Ovary (tissue), 3 donors: Measurements from ENCODE around the gene FOXP1.

Experiments
- CTCF ChIP-seq, 3 donors: fragments of 450-650 bp in 2 of 3; fragments of 200-600 bp in 1 of 3; IDR thresholded peaks; one replicate each; pipeline versions ENCODE4 v1.5.1 to v1.8.0; 2016 to 2022; ENCODE audit warnings: antibody characterized with exemption in 3 of 3, mild to moderate bottlenecking in 1 of 3
- POLR2A ChIP-seq: fragments of 450-650 bp; IDR thresholded peaks from one replicate; pipeline ENCODE4 v1.6.1; 2017; ENCODE audit warnings: antibody characterized with exemption, mild to moderate bottlenecking, moderate library complexity
- donor health status: DM: no; HTN: no; CAD: no.

DNA sequence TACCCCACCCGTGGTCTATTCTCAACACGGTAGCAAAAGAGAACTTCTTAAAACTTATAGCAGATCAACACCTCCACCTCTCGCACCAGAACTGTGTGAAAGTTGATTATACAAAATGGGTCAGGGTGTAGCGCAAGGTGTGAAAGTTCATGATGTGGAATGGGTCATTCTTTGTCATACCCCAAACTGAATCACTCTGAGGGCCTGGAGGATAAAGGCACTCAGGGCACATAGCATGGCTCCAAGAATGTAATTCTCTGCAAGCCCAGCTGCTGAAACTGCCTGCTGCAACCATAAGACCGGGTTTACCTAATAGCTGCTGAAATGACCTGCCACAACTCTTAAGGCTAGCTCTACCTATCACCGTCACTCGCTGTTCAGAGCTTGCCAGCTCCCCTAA lies 70.0 kb downstream of the FOXP1 start:
- TF ChIP-seq POLR2A (no peak), CTCF (IDR thresholded peaks at IDR 0.05) (no peak)
